ENCODE results near the gene FYN. TPM values are rescaled to one million over a fixed set of nuclear protein-coding genes. Genes with fewer than 3 reads are reported as not detected.

FYN gene
- total RNA-seq, 1 experiment from 2014 or later, result 18.5 TPM

DNA sequence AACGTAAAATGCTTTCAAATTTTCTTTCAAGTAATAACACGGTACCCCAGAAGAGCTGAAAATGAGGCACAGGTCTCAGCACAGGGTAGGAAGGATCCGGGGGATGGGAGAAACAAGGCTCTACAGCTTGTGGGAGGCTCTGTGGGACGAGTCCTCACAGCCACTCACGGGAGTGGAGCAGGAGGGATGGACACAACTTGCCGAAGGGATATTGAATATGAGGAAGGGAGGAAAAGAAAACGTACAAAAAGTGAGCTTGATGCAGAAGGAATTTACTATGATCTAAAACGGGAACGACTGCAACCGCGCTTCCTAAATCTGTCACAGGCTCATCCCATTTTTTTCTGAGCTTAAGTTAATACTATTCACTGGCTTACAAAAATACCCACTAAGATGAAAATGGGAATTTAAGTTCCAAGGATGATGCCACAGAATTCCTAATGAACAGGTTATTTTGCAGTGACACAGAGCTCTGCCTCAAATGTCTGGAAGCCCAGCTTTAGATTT lies 72.9 kb downstream of the FYN start:
- H3K9me2 ChIP-seq (ENCODE audit: insufficient read depth), result no peaks in the 10 kb centered on the region
- H3K27ac ChIP-seq (ENCODE audit: low read depth, low read length), result no peak overlapping the region
- no peaks in the 10 kb centered on the region for H3K79me2 ChIP-seq (ENCODE audit: insufficient read depth, low read length)
- no peaks in the 10 kb centered on the region for H4K20me1 ChIP-seq (ENCODE audit: insufficient read depth)
- peaks cover under 1 to 2% of the 10 kb centered on the region in 2 experiments; a peak in 2 of 4 replicates for H3K4me1 ChIP-seq (ENCODE audit: control insufficient read depth in 1 of 2, insufficient read depth in 2 of 2, low read length in 2 of 2)
- no peak overlapping the region for H3K9ac ChIP-seq (ENCODE audit: low read length)
- ATAC-seq, result no peak
- ChIA-PET RAD21 (ENCODE audit: low non-redundant PET in 1 of 2, low total read pairs in 2 of 2, uncharacterized antibody in 2 of 2, unreplicated experiment in 2 of 2) (interaction anchor here in 1 of 2 experiments (0.7 kb wide), 1 partner anchor 1819 kb away, joined by 4 read pairs; no protein-coding TSS in a partner anchor), CTCF (no interaction called here), POLR2A (no interaction called here)
- intact Hi-C loops (cut with micrococcal nuclease), result no loop called here
- no peaks in the 10 kb centered on the region for H3K9me3 ChIP-seq (ENCODE audit: control insufficient read depth in 1 of 2, insufficient read depth in 1 of 2, low read depth in 1 of 2, low read length in 2 of 2)
- H3K4me3 ChIP-seq (replicated peaks in 1 of 2; ENCODE audit: low read depth in 1 of 2, low read length in 2 of 2), result no peak overlapping the region
- no peaks in the 10 kb centered on the region for H3K36me3 ChIP-seq (ENCODE audit: control insufficient read depth in 1 of 2, insufficient read depth in 2 of 2, low read length in 2 of 2)
- no peak overlapping the region for H3K4me2 ChIP-seq (ENCODE audit: low read length)
- no peak for DNase-seq (ENCODE audit: low read depth, low spot score)
- H3K27me3 ChIP-seq (ENCODE audit: insufficient read depth, low read length), result no peaks in the 10 kb centered on the region
- BruUV-seq (replicated peaks), result no TSS peak
- no peak overlapping the region for H2AFZ ChIP-seq (ENCODE audit: low read depth, low read length, poor library complexity, severe bottlenecking)
- TF ChIP-seq SRF (IDR thresholded peaks at IDR 0.05; ENCODE audit: low read depth) (no peak), ELF1 (IDR thresholded peaks at IDR 0.05; ENCODE audit: borderline replicate concordance, low read depth) (no peak), SP1 (IDR thresholded peaks at IDR 0.05; ENCODE audit: low read depth) (no peak), CBX3 (IDR thresholded peaks at IDR 0.05; ENCODE audit: low read depth) (no peak), EZH2 (IDR thresholded peaks at IDR 0.05) (no peak), CEBPB (IDR thresholded peaks at IDR 0.05; ENCODE audit: low read depth) (no peak), SIN3A (IDR thresholded peaks at IDR 0.05; ENCODE audit: low read depth) (no peak), ZFX (IDR thresholded peaks at IDR 0.05) (no peak), RAD21 (IDR thresholded peaks at IDR 0.05; ENCODE audit: low read depth) (no peak), POLR2A (IDR thresholded peaks at IDR 0.05; ENCODE audit: borderline replicate concordance, extremely low read depth, insufficient read depth, insufficient read length) (no peak), POLR2AphosphoS5 (IDR thresholded peaks at IDR 0.05; ENCODE audit: low read depth, low read length) (no peak), ZNF274 (IDR thresholded peaks at IDR 0.05; ENCODE audit: low read depth, low read length) (no peak), EZH2phosphoT487 (IDR thresholded peaks at IDR 0.05; ENCODE audit: borderline replicate concordance) (no peak)
- TF ChIP-seq, protein P1, sequence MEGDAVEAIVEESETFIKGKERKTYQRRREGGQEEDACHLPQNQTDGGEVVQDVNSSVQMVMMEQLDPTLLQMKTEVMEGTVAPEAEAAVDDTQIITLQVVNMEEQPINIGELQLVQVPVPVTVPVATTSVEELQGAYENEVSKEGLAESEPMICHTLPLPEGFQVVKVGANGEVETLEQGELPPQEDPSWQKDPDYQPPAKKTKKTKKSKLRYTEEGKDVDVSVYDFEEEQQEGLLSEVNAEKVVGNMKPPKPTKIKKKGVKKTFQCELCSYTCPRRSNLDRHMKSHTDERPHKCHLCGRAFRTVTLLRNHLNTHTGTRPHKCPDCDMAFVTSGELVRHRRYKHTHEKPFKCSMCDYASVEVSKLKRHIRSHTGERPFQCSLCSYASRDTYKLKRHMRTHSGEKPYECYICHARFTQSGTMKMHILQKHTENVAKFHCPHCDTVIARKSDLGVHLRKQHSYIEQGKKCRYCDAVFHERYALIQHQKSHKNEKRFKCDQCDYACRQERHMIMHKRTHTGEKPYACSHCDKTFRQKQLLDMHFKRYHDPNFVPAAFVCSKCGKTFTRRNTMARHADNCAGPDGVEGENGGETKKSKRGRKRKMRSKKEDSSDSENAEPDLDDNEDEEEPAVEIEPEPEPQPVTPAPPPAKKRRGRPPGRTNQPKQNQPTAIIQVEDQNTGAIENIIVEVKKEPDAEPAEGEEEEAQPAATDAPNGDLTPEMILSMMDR (IDR thresholded peaks at IDR 0.05 in 2 of 3, conservative IDR thresholded peaks at IDR 0.05 in 1 of 3; ENCODE audit: borderline replicate concordance in 1 of 3, insufficient read depth in 1 of 3, low read depth in 2 of 3, low read length in 2 of 3), result no peak
- TF ChIP-seq, protein P2, sequence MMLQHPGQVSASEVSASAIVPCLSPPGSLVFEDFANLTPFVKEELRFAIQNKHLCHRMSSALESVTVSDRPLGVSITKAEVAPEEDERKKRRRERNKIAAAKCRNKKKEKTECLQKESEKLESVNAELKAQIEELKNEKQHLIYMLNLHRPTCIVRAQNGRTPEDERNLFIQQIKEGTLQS (IDR thresholded peaks at IDR 0.05), result no peak
- TF ChIP-seq, protein P3, sequence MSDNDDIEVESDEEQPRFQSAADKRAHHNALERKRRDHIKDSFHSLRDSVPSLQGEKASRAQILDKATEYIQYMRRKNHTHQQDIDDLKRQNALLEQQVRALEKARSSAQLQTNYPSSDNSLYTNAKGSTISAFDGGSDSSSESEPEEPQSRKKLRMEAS (IDR thresholded peaks at IDR 0.05), result no peak
- TF ChIP-seq, protein P4, sequence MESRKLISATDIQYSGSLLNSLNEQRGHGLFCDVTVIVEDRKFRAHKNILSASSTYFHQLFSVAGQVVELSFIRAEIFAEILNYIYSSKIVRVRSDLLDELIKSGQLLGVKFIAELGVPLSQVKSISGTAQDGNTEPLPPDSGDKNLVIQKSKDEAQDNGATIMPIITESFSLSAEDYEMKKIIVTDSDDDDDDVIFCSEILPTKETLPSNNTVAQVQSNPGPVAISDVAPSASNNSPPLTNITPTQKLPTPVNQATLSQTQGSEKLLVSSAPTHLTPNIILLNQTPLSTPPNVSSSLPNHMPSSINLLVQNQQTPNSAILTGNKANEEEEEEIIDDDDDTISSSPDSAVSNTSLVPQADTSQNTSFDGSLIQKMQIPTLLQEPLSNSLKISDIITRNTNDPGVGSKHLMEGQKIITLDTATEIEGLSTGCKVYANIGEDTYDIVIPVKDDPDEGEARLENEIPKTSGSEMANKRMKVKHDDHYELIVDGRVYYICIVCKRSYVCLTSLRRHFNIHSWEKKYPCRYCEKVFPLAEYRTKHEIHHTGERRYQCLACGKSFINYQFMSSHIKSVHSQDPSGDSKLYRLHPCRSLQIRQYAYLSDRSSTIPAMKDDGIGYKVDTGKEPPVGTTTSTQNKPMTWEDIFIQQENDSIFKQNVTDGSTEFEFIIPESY (IDR thresholded peaks at IDR 0.05; ENCODE audit: extremely low read depth, insufficient replicate concordance, low read length), result no peak
